ENCODE data around the gene WWOX. TPM values are rescaled to one million over a fixed set of nuclear protein-coding genes. Genes with fewer than 3 reads are reported as not detected.

The WWOX gene
- total and polyA plus RNA-seq, 2 of the 13 experiments (the other 11 are each of a cell fraction or from before 2014, with no cell fraction given), result 9.1 to 37.4 TPM

DNA sequence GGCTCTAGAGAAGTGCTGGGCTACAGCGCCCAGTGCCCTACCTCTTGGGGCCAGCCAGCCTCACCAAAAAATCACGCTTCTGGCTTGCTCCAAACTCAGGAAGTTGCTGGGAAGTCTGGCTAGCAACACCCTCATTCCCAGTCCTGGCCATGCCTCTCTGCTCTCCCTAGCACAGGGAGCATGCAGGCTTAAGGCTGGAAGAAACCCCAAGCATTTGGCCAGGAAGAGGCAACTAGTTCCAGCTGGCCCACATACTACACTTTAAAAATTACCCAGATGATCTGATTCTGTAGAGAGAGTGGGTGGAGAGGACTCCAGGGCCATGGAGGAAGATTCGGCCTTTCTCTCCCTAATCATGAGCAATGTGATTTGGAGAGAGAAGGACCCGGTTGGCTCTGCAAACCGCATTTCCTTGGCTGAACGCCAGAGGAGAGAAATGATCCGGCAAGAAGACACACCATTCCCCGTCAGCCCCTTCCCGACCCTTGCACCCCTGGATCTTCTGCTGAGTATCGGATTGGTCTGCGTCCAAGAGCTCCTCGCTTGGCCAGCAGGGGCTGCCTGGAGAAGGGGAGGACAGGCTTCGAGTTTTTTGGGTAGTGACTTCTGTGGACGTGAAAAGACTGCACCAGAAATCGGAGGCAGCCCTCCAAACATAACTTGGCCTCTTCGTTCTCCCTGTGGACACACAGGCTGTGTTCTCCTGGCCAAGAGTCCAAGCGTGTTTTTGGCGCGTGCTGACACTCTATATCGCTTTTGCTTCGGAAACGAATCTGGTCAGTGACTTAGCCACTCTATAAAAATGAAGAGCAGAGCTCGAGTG is 406.3 kb downstream of the WWOX start (continued):
- TF ChIP-seq, protein P1, sequence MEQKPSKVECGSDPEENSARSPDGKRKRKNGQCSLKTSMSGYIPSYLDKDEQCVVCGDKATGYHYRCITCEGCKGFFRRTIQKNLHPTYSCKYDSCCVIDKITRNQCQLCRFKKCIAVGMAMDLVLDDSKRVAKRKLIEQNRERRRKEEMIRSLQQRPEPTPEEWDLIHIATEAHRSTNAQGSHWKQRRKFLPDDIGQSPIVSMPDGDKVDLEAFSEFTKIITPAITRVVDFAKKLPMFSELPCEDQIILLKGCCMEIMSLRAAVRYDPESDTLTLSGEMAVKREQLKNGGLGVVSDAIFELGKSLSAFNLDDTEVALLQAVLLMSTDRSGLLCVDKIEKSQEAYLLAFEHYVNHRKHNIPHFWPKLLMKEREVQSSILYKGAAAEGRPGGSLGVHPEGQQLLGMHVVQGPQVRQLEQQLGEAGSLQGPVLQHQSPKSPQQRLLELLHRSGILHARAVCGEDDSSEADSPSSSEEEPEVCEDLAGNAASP (CRISPR knock-in tag; IDR thresholded peaks at IDR 0.05; ENCODE audit: borderline replicate concordance), result no peak; the same call in 1 of the 2 replicates
- TF ChIP-seq SAP130 (CRISPR knock-in tag; IDR thresholded peaks at IDR 0.05; ENCODE audit: low read depth), result no peak
- no peak for TF ChIP-seq CSRNP2 (CRISPR knock-in tag; conservative IDR thresholded peaks at IDR 0.05; ENCODE audit: low read depth)
- 0 out of 2 replicates have a peak, but pooled peaks have one; percentile 14 for TF ChIP-seq ZNF136 (CRISPR knock-in tag; IDR thresholded peaks at IDR 0.05; ENCODE audit: low read depth)
- TF ChIP-seq, protein P2, sequence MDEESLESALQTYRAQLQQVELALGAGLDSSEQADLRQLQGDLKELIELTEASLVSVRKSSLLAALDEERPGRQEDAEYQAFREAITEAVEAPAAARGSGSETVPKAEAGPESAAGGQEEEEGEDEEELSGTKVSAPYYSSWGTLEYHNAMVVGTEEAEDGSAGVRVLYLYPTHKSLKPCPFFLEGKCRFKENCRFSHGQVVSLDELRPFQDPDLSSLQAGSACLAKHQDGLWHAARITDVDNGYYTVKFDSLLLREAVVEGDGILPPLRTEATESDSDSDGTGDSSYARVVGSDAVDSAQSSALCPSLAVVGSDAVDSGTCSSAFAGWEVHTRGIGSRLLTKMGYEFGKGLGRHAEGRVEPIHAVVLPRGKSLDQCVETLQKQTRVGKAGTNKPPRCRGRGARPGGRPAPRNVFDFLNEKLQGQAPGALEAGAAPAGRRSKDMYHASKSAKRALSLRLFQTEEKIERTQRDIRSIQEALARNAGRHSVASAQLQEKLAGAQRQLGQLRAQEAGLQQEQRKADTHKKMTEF (CRISPR knock-in tag; IDR thresholded peaks at IDR 0.05), result peak; percentile 30; the same call in 1 of the 2 replicates
- no peak; the same call in 1 of the 2 replicates for TF ChIP-seq MEIS2 (CRISPR knock-in tag; IDR thresholded peaks at IDR 0.05)
- TF ChIP-seq IRX3 (CRISPR knock-in tag; IDR thresholded peaks at IDR 0.05; ENCODE audit: borderline replicate concordance, low read depth), result no peak
- no peak for TF ChIP-seq MIXL1 (CRISPR knock-in tag; IDR thresholded peaks at IDR 0.05)
- TF ChIP-seq MEF2D (CRISPR knock-in tag; IDR thresholded peaks at IDR 0.05), result no peak
- no peak for TF ChIP-seq PTBP1 (IDR thresholded peaks at IDR 0.05; ENCODE audit: low read depth, low read length, poor library complexity, severe bottlenecking)
- no peak for TF ChIP-seq NFE2L2 (IDR thresholded peaks at IDR 0.05; ENCODE audit: low read length)
- no peak for TF ChIP-seq ZNF710 (CRISPR knock-in tag; IDR thresholded peaks at IDR 0.05; ENCODE audit: borderline replicate concordance)
- TF ChIP-seq CSRNP1 (CRISPR knock-in tag; IDR thresholded peaks at IDR 0.05), result peak; percentile 10; the same call in 1 of the 2 replicates
- TF ChIP-seq NKX3-1 (CRISPR knock-in tag; IDR thresholded peaks at IDR 0.05), result no peak
- no peak for TF ChIP-seq NFRKB (IDR thresholded peaks at IDR 0.05)
- no peak for TF ChIP-seq ZBTB42 (CRISPR knock-in tag; IDR thresholded peaks at IDR 0.05)
- peak; percentile 24; the same call in 1 of the 2 replicates for TF ChIP-seq ZNF276 (CRISPR knock-in tag; IDR thresholded peaks at IDR 0.05; ENCODE audit: low read depth)
- TF ChIP-seq PITX1 (CRISPR knock-in tag; IDR thresholded peaks at IDR 0.05), result peak; percentile 49; the same call in 1 of the 2 replicates
- TF ChIP-seq PHF8 (CRISPR knock-in tag; IDR thresholded peaks at IDR 0.05), result no peak; the same call in 1 of the 2 replicates
